Activated CD8-positive, alpha-beta T cell treated with anti-CD3 and anti-CD28 coated beads, Interleukin-2, amount 10 ng/mL, durations not matched to agents 7 days and 5 days (primary cell): Measurements from ENCODE around the gene SLX9. TPM values are rescaled to one million over a fixed set of nuclear protein-coding genes. Genes with fewer than 3 reads are reported as not detected.
"Not testable (repeated sequence)": the region's sequence is repeated elsewhere in the genome, so short reads cannot be mapped to it uniquely, and the experiment has no call there.

Experiments used
- ATAC-seq: fragments of 150-1000 bp; cut with Tn5 transposase; one replicate; pipeline ENCODE4 v1.10.0; 2021; ENCODE audit warnings: moderate library complexity
- CTCF ChIA-PET: fragments of 350-600 bp; sonication (Branson Sonifier 250); formaldehyde crosslinking; loops from one replicate; lab custom pipeline; 2021; ENCODE audit warnings: antibody characterized with exemption; lab: Charles Lee
- POLR2A ChIA-PET: fragments of 350-600 bp; sonication (Branson Sonifier 250); formaldehyde crosslinking; loops from one replicate; lab custom pipeline; 2021; ENCODE audit warnings: antibody characterized with exemption; lab: Charles Lee
- DNase-seq: peaks from one replicate; pipeline ENCODE4 v3.0.0-alpha.2; 2020
- H3K27ac Mint-ChIP-seq: one replicate; pipeline ENCODE4 v1.8.0; 2021; ENCODE audit warnings: mild to moderate bottlenecking, mixed read lengths
- H3K27me3 Mint-ChIP-seq: one replicate; pipeline ENCODE4 v1.8.0; 2021; ENCODE audit warnings: low read depth, mixed read lengths
- H3K36me3 Mint-ChIP-seq: one replicate; pipeline ENCODE4 v1.8.0; 2021; ENCODE audit warnings: low read depth, mixed read lengths
- H3K4me1 Mint-ChIP-seq: one replicate; pipeline ENCODE4 v1.8.0; 2021; ENCODE audit warnings: low read depth, mixed read lengths
- H3K4me3 Mint-ChIP-seq: one replicate; pipeline ENCODE4 v1.8.0; 2021; ENCODE audit warnings: mild to moderate bottlenecking, mixed read lengths
- H3K9me3 Mint-ChIP-seq: one replicate; pipeline ENCODE4 v1.8.0; 2022; ENCODE audit warnings: mixed read lengths; ENCODE audit not compliant: insufficient read depth
- total RNA-seq, 2 experiments: library from RNA; stranded (reverse); gene quantifications; one replicate each; pipeline ENCODE4 v1.2.3, GENCODE V29; 2021

The SLX9 gene
- total RNA-seq, 2 experiments from 2014 or later = 56.6 to 60.4 TPM

DNA sequence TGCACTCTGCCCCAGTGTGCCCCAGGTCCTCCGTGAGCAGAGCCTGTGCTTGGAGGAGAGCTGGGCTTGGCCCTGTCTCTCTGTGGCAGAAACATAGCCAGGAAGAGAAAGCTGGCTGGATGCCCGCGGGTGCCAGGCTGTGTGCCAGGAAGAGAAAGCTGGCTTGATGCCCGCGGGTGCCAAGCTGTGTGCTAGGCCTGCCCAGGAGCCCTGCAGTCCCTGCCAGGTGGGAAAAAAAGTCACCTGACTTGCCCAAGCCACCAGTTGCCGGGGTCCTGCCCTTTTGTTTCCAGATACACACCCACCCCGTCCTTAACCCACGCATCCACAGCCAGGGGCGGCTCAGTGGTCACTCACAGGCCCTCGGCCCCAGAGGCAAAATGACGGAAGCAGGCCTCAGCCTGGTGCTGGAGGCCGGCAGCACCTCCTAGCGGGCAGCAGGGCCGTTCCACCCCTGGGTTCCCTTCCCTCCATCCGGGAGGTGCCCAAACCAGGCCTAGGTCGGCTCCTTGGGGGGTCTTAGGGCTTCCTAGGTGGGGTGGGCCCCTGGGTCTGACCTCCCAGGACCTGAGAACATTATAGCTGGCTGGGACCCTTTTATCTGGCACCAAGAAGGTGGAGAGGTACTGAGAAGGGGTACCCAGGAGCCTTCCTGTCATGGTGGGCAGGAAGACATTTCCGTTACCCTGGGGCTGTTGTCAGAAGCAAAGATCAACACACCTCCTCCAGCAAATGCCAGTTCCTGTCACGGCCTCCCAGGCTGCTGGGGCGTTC, 28.3 kb upstream of the SLX9 start:
- POLR2A ChIA-PET = interaction anchor here (0.9 to 4.8 kb wide), 6 partner anchors 10 to 110 kb away, joined by 3 to 57 read pairs (median 7); partner anchors contain the start of genes ITGB2 and UBE2G2

DNA sequence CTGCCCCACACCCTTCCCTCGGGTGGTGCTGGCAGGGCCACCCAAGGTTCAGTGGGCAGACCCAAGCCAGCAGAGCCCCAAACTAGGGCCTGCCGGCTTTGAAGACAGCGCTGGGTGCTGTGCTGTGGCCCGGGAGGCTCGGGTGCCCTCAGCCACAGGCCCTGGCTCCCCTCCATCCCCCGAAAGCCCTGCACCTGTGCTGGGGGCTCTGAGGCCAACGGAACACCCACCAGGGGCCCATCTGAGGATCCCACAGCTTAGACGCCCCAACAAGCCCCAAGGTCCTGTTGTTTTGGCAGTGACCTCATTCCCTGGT, 27.7 kb upstream of the SLX9 start:
- ChIA-PET POLR2A (interaction anchor here (0.9 to 4.8 kb wide), 6 partner anchors 9 to 111 kb away, joined by 3 to 57 read pairs (median 7); partner anchors contain the start of genes ITGB2 and UBE2G2), CTCF (interaction anchor here (1.0 to 8.1 kb wide), 8 partner anchors 15 to 112 kb away, joined by 3 to 74 read pairs (median 7); no protein-coding TSS in a partner anchor)
- peak overlapping the region; percentile 80 for H3K27ac Mint-ChIP-seq
- H3K4me3 Mint-ChIP-seq = peak overlapping the region; percentile 73
- H3K36me3 Mint-ChIP-seq = peaks cover 53% of the 10 kb centered on the region
- H3K9me3 Mint-ChIP-seq = no peaks in the 10 kb centered on the region
- DNase-seq (no peak), ATAC-seq (no peak)
- no peaks in the 10 kb centered on the region for H3K27me3 Mint-ChIP-seq
- peaks cover 84% of the 10 kb centered on the region for H3K4me1 Mint-ChIP-seq

More for the DNA sequence above, 28.3 kb upstream of the SLX9 start:
- Mint-ChIP-seq H3K4me1 (peaks cover 80% of the 10 kb centered on the region), H3K4me3 (peak overlapping the region; percentile 73), H3K27me3 (no peaks in the 10 kb centered on the region), H3K27ac (peak overlapping the region; percentile 80), H3K9me3 (no peaks in the 10 kb centered on the region), H3K36me3 (peaks cover 49% of the 10 kb centered on the region)
- CTCF ChIA-PET = interaction anchor here (1.0 to 8.1 kb wide), 8 partner anchors 15 to 111 kb away, joined by 3 to 74 read pairs (median 7); no protein-coding TSS in a partner anchor
- peak; percentile 79 for DNase-seq
- peak; percentile 66 for ATAC-seq

DNA sequence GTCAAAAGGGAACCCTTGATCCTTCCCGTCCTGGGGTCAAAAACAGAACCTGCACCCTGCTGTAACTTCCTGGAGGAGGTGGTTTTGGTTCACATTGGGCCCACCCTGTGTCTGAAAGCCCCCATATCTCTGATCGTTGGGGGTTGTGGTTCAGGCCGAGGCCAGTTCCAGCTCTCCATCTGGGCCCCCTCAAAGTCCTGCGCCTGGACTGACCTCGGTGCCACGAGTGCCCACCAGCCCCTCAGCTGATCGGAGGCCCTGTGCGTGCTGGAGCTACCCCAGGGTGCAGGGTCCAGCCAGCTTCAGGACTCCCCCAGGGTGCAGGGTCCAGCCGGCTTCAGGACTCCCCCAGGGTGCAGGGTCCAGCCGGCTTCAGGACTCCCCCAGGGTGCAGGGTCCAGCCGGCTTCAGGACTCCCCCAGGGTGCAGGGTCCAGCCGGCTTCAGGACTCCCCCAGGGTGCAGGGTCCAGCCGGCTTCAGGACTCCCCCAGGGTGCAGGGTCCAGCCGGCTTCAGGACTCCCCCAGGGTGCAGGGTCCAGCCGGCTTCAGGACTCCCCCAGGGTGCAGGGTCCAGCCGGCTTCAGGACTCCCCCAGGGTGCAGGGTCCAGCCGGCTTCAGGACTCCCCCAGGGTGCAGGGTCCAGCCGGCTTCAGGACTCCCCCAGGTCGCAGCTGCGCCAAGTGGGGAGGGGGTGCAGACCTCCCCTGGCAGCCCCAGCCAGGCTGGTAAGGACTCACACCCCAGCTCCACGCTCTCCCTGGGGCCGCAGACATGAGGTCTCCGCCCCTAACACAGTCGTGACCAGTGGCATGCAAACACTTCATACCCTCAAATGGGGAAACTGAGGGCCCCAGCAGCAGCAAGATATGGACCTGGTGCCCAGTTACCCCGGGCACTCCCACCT, 27.1 kb upstream of the SLX9 start:
- Mint-ChIP-seq H3K4me3 (peak overlapping the region; percentile 73), H3K27ac (peak overlapping the region; percentile 87), H3K36me3 (peaks cover 59% of the 10 kb centered on the region), H3K4me1 (peaks cover 87% of the 10 kb centered on the region)
- ATAC-seq, H3K9me3 Mint-ChIP-seq, H3K27me3 Mint-ChIP-seq, DNase-seq: not testable (repeated sequence)
- ChIA-PET CTCF (interaction anchor here (1.0 to 8.1 kb wide), 6 partner anchors 14 to 112 kb away, joined by 3 to 74 read pairs (median 18); partner anchors contain the start of gene UBE2G2), POLR2A (interaction anchor here (0.8 to 4.8 kb wide), 7 partner anchors 8 to 39 kb away, joined by 3 to 57 read pairs (median 9); partner anchors contain the start of genes ITGB2 and PTTG1IP)

DNA sequence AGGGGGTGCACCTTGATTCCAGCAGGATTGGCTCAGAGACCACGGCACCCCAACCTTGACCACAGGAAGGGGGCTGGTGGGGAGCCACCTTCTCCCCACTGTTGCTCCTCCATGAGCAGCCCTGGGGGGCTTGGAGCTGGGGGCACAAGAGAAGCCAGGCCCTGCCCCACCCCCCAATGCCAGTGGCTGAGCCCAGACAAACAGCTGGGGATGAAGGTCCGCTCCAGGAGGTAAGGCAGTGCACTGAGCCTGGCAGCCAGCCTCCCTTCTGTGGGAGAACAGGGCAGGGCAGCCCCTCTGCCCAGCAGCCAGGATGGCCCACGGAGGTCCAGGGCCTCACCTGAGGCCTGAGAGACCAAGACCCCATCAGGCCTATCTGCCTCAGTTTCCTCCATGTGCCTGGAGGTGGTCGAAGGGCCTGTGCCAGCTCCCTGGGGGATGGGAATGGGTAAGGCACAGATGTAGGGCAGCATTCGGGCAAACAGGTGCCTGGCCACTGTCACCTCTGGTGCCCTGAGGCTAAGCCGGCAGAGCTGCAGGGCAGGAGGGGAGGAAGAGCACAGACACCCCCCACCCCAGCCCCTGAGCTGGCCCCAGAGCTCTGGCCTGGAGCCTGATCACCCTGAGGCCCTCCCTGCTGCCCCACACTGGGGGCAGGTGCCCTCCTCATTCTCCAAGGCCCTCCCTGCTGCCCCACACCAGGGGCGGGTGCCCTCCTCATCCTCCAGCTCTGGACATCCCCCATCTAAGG, 26.2 kb upstream of the SLX9 start:
- Mint-ChIP-seq H3K4me3 (peak overlapping the region; percentile 66), H3K4me1 (peaks cover 91% of the 10 kb centered on the region), H3K9me3 (no peaks in the 10 kb centered on the region), H3K36me3 (peaks cover 65% of the 10 kb centered on the region), H3K27me3 (no peaks in the 10 kb centered on the region), H3K27ac (peak overlapping the region; percentile 87)
- DNase-seq = peak; percentile 28
- ChIA-PET POLR2A (interaction anchor here (0.8 to 4.8 kb wide), 5 partner anchors 13 to 40 kb away, joined by 3 to 57 read pairs (median 19); partner anchors contain the start of gene PTTG1IP), CTCF (interaction anchor here (0.8 to 8.1 kb wide), 8 partner anchors 14 to 120 kb away, joined by 3 to 74 read pairs (median 7); partner anchors contain the start of gene UBE2G2)
- no peak for ATAC-seq

DNA sequence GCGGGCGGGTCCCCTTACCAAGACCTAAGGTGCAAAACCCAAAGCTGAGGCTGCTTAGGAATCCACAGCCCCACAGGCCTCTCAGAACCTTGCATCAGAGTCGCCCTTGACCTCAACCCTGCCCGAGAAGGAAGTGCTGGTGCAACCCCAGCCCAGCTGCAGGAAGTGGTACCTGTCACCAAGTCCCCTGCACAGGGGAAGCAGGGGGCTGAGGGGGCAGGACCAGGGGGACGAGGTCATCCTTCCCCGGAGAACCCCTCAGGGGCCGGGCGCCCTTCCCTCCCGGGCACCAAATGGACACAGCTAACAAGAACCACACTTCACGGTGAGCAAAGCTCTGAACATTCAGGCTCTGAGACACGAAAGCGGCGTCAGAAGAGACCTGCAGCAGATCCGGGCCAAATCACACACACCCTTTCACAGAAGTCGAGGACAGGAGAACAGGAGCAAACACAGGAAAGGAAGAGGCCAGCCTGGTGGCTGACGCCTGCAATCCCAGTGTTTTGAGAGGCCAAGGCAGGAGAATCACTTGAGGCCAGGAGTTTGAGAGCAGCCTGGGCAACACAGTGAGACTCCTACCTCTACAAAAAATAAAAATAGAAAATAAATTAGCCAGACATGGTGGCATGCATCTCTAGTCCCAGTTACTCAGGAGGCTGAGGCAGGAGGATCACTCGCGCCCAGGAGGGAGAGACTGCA, 25.5 kb upstream of the SLX9 start:
- ChIA-PET POLR2A (interaction anchor here (0.9 to 4.8 kb wide), 4 partner anchors 13 to 41 kb away, joined by 4 to 57 read pairs (median 22); partner anchors contain the start of gene PTTG1IP), CTCF (interaction anchor here (0.8 to 8.1 kb wide), 10 partner anchors 11 to 121 kb away, joined by 3 to 74 read pairs (median 4); partner anchors contain the start of gene UBE2G2)
- DNase-seq = peak; percentile 88
- peaks cover 62% of the 10 kb centered on the region for H3K36me3 Mint-ChIP-seq
- H3K9me3 Mint-ChIP-seq = no peaks in the 10 kb centered on the region
- H3K4me3 Mint-ChIP-seq = peak overlapping the region; percentile 66
- H3K4me1 Mint-ChIP-seq = peaks cover 86% of the 10 kb centered on the region
- H3K27me3 Mint-ChIP-seq = no peaks in the 10 kb centered on the region
- peak overlapping the region; percentile 87 for H3K27ac Mint-ChIP-seq
- ATAC-seq = peak; percentile 61

DNA sequence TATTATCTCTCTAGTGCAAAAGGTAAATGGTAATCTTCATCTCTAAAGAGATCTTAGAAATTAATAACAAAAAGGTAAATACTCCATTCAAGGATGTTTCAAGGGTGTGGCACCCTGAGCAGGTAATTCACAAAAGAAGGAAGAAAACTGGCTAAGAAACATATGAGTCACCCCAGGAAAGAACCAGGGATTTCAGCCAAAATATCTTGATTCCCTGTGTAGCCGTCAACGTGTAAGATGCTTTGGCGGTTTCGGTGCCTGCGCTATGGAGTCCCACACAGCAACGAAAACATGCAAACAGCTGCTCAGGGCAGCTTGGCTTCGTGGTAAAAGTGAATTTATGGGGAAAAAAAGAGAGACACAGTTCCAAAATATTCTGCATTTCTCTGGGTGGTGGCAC, 22.9 kb upstream of the SLX9 start:
- no peak overlapping the region for H3K27ac Mint-ChIP-seq
- CTCF ChIA-PET = interaction anchor here (0.9 to 8.1 kb wide), 6 partner anchors 10 to 211 kb away, joined by 4 to 74 read pairs (median 7); no protein-coding TSS in a partner anchor
- peak overlapping the region; percentile 91 for H3K4me3 Mint-ChIP-seq
- H3K27me3 Mint-ChIP-seq = no peaks in the 10 kb centered on the region
- peaks cover 71% of the 10 kb centered on the region for H3K4me1 Mint-ChIP-seq
- DNase-seq = no peak
- H3K9me3 Mint-ChIP-seq = no peaks in the 10 kb centered on the region
- no peak for ATAC-seq
- peaks cover 54% of the 10 kb centered on the region for H3K36me3 Mint-ChIP-seq
- POLR2A ChIA-PET = interaction anchor here (1.3 to 2.1 kb wide), 3 partner anchors 10 to 43 kb away, joined by 3 to 9 read pairs (median 7); partner anchors contain the start of genes PTTG1IP and SLX9

DNA sequence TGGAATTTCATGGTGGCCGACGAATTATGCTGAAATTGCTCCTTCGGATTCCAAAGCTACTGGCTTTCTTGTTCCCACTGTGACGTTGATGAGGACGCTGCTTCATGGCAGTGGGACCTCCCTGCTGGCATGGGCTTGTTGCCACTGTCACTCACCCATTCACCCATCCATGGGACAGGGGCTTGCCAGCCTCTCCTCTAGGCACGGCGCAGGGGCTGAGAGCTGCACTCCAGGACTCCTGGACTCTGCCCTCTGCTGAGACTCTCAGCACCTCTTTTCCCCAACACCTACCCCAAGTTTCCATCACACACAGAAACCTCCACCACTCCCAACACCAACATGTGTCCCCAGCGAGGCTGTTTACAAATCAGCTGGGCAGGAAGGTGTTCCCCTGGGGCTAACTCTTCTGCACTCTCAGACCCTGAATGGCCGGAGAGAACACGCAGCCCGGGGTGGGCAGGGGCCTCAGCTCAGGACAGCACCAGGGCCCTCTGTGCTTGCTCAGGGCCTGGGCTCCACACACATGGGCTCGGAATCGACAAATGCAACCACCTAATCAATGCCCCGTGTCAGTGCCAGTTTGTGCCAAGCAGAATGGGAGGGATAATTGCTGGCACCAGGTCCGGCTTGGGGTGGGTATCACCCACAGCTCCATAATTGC, 22.3 kb upstream of the SLX9 start:
- ChIA-PET POLR2A (interaction anchor here (1.3 to 2.1 kb wide), 3 partner anchors 10 to 44 kb away, joined by 3 to 9 read pairs (median 7); partner anchors contain the start of genes PTTG1IP and SLX9), CTCF (interaction anchor here (0.9 to 8.1 kb wide), 6 partner anchors 10 to 211 kb away, joined by 4 to 74 read pairs (median 7); no protein-coding TSS in a partner anchor)
- DNase-seq = no peak
- Mint-ChIP-seq H3K4me3 (peak overlapping the region; percentile 91), H3K9me3 (no peaks in the 10 kb centered on the region), H3K36me3 (peaks cover 53% of the 10 kb centered on the region), H3K27me3 (no peaks in the 10 kb centered on the region), H3K27ac (peak overlapping the region; percentile 71), H3K4me1 (peaks cover 71% of the 10 kb centered on the region)
- no peak for ATAC-seq

DNA sequence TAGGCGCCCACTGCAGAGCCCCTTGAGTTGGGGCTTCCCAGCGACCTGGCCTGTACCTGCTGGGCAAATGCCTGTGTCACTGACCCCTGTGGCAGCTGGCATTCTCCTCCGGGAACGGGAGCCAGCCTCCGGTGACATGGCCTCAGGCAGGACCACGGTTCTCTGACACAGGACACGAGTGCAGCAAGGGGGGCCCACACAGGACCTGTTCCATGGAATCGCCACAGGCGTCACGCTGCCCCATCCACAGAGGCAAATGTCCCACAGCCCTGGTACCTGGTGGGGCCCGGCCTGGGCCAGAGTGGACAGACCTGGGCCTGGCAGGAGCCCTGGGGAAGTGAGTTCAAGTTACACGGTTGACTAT, 21.7 kb upstream of the SLX9 start:
- H3K4me3 Mint-ChIP-seq = peak overlapping the region; percentile 91
- H3K36me3 Mint-ChIP-seq = peaks cover 56% of the 10 kb centered on the region
- no peak overlapping the region for H3K27ac Mint-ChIP-seq
- CTCF ChIA-PET = interaction anchor here (1.2 to 8.1 kb wide), 5 partner anchors 9 to 125 kb away, joined by 3 to 74 read pairs (median 8); no protein-coding TSS in a partner anchor
- H3K4me1 Mint-ChIP-seq = peaks cover 75% of the 10 kb centered on the region
- DNase-seq = no peak
- no peaks in the 10 kb centered on the region for H3K27me3 Mint-ChIP-seq
- ATAC-seq = no peak
- no peaks in the 10 kb centered on the region for H3K9me3 Mint-ChIP-seq
- POLR2A ChIA-PET = interaction anchor here (1.6 to 2.1 kb wide), 3 partner anchors 9 to 44 kb away, joined by 7 to 10 read pairs (median 9); partner anchors contain the start of gene PTTG1IP

DNA sequence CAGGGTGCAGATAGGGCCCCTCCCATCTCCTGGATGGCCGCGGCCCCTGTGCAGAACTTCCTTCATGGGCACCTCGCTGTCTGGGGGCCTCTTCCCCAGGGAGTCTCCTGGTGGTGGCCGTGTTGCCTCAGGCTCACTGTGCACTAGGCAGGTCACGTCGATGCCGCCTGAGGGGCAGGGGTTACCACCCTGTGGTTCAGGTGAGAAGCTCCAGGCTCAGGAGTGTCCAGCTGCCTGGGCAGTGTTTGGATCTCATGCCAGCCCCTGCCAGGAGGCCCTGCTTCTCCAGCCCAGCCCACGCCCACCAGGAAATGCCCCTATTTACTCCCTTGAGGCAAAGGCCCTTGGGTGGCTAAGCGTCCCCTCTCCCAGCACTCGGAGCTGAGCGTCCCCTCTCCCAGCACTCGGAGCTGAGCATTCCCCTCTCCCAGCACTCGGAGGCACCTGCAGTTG, 21.2 kb upstream of the SLX9 start:
- ChIA-PET POLR2A (interaction anchor here (1.2 to 1.6 kb wide), 3 partner anchors 9 to 13 kb away, joined by 3 to 10 read pairs (median 9); no protein-coding TSS in a partner anchor), CTCF (interaction anchor here (0.8 to 3.2 kb wide), 4 partner anchors 9 to 125 kb away, joined by 3 to 38 read pairs (median 4); no protein-coding TSS in a partner anchor)
- Mint-ChIP-seq H3K27ac (peak overlapping the region; percentile 65), H3K27me3 (no peaks in the 10 kb centered on the region), H3K4me1 (peaks cover 74% of the 10 kb centered on the region), H3K36me3 (peaks cover 56% of the 10 kb centered on the region), H3K9me3 (no peaks in the 10 kb centered on the region), H3K4me3 (peak overlapping the region; percentile 91)
- ATAC-seq (no peak), DNase-seq (no peak)
